ENCODE data around the gene SWT1.

SWT1 gene

GRCh38 chr1:185328255-185328654, 171.3 kb downstream of the SWT1 start:
- DNase-seq: no peak

- DNase-seq: no peak
Observed at GRCh38 chr1:185334182-185334581, 177.2 kb downstream of the SWT1 start.

- DNase-seq: no peak
Observed at GRCh38 chr1:185337246-185337645, 180.3 kb downstream of the SWT1 start.

- DNase-seq: peak; percentile 32
Observed at GRCh38 chr1:185338719-185339622, 182.0 kb downstream of the SWT1 start.

- DNase-seq: no peak
Observed at GRCh38 chr1:185341196-185341781, 184.3 kb downstream of the SWT1 start.
